Fibroblast of villous mesenchyme (primary cell): Measurements from ENCODE around the gene EPHB2. TPM values are rescaled to one million over a fixed set of nuclear protein-coding genes. Genes with fewer than 3 reads are reported as not detected.

Experiments
- DNase-seq: peaks from one replicate; pipeline ENCODE4 v3.0.0-alpha.2; 2010; ENCODE audit warnings: low read depth
- H3K4me3 ChIP-seq: 2 replicates; pipeline ENCODE4 v1.5.1; 2011; ENCODE audit warnings: low read depth, mild to moderate bottlenecking, low read length
- CTCF ChIP-seq: IDR thresholded peaks from 2 replicates; pipeline ENCODE4 v1.5.1; 2012; ENCODE audit warnings: low read depth, mild to moderate bottlenecking, low read length; ENCODE audit not compliant: insufficient read depth
- total RNA-seq: library from RNA; depleted of rRNA; stranded (reverse); fragments of >200 nt; gene quantifications from 2 replicates; pipeline ENCODE4 v1.2.3, GENCODE V29; 2012

The EPHB2 gene
- total RNA-seq, 1 donor, result 4.3 TPM

GRCh38 chr1:22739648-22740385 is 29.2 kb downstream of the EPHB2 start:
- peak; percentile 96 for DNase-seq
- no peak overlapping the region for H3K4me3 ChIP-seq

GRCh38 chr1:22741118-22741517 is 30.5 kb downstream of the EPHB2 start:
- TF ChIP-seq CTCF, result no peak
- H3K4me3 ChIP-seq, result no peak overlapping the region
- peak; percentile 15 for DNase-seq

More at GRCh38 chr1:22739648-22740385, 29.2 kb downstream of the EPHB2 start:
- no peak for TF ChIP-seq CTCF

- peak; percentile 79 for DNase-seq
- TF ChIP-seq CTCF, result no peak
- no peak overlapping the region for H3K4me3 ChIP-seq
Measured at GRCh38 chr1:22745669-22746585, 35.3 kb downstream of the EPHB2 start.

GRCh38 chr1:22747021-22747734 is 36.5 kb downstream of the EPHB2 start:
- no peak overlapping the region for H3K4me3 ChIP-seq
- peak; percentile 69 for DNase-seq
- TF ChIP-seq CTCF, result no peak

GRCh38 chr1:22747735-22748073 is 37.1 kb downstream of the EPHB2 start:
- TF ChIP-seq CTCF, result no peak
- no peak for DNase-seq
- no peak overlapping the region for H3K4me3 ChIP-seq

GRCh38 chr1:22749503-22749902 is 38.9 kb downstream of the EPHB2 start:
- H3K4me3 ChIP-seq, result no peak overlapping the region
- no peak for DNase-seq
- TF ChIP-seq CTCF, result no peak
